ENCODE results near the gene SAFB2.

SAFB2 gene

DNA sequence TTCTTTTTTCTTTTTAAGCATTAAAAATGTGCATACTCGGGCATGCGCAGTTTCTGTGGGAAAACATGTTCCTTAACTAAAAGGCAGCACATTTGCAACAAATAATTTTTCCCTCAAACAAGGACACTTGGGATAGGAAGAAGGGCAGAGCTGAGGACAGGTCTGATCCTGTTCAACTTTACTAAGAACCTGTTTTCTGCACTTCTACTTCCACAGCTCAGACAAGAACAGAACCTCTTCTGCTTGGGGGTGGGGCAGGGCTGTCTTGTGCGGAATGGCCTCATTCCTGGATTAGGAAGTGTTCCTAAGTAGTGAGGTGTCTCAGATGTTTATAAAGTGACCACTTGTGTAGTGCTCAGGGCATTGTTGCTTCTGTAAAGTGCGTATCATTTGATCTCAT is 18.6 kb upstream of the SAFB2 start:
- TF ChIP-seq, protein P1, sequence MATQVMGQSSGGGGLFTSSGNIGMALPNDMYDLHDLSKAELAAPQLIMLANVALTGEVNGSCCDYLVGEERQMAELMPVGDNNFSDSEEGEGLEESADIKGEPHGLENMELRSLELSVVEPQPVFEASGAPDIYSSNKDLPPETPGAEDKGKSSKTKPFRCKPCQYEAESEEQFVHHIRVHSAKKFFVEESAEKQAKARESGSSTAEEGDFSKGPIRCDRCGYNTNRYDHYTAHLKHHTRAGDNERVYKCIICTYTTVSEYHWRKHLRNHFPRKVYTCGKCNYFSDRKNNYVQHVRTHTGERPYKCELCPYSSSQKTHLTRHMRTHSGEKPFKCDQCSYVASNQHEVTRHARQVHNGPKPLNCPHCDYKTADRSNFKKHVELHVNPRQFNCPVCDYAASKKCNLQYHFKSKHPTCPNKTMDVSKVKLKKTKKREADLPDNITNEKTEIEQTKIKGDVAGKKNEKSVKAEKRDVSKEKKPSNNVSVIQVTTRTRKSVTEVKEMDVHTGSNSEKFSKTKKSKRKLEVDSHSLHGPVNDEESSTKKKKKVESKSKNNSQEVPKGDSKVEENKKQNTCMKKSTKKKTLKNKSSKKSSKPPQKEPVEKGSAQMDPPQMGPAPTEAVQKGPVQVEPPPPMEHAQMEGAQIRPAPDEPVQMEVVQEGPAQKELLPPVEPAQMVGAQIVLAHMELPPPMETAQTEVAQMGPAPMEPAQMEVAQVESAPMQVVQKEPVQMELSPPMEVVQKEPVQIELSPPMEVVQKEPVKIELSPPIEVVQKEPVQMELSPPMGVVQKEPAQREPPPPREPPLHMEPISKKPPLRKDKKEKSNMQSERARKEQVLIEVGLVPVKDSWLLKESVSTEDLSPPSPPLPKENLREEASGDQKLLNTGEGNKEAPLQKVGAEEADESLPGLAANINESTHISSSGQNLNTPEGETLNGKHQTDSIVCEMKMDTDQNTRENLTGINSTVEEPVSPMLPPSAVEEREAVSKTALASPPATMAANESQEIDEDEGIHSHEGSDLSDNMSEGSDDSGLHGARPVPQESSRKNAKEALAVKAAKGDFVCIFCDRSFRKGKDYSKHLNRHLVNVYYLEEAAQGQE (IDR thresholded peaks at IDR 0.05; ENCODE audit: insufficient read depth in 1 of 2, low read depth in 2 of 2, low read length in 2 of 2): no peak
- TF ChIP-seq POLR2AphosphoS5 (IDR thresholded peaks at IDR 0.05; ENCODE audit: low read depth, low read length): no peak
- TF ChIP-seq FOXP2 (optimal IDR thresholded peaks at IDR 0.05; ENCODE audit: borderline replicate concordance, extremely low read depth, extremely low read length, insufficient read depth): no peak

DNA sequence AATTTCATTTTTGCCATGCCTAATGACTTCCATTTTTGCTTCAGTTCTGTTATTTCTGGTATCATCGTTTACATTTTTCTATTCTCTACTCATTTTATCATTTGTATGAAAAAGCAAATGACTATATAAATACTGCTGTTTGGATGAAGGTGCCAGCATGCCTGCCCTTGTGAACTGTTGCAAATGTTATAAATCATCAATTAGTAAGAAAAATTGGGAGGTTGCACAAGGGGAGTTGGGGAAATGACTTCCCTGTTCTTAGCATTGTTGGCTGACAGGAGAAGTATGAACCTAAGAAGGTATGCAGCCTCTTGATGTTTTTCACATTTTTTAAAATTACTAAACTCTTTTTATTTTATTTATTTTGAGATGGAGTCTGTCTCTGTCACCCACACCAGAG is 15.4 kb upstream of the SAFB2 start:
- TF ChIP-seq TAF1 (IDR thresholded peaks at IDR 0.05; ENCODE audit: borderline replicate concordance, insufficient read depth, low read length) (no peak), SIN3A (IDR thresholded peaks at IDR 0.05; ENCODE audit: borderline replicate concordance, insufficient read depth, low read length) (no peak), FOXP2 (optimal IDR thresholded peaks at IDR 0.05; ENCODE audit: borderline replicate concordance, extremely low read depth, extremely low read length, insufficient read depth) (no peak), POLR2AphosphoS5 (IDR thresholded peaks at IDR 0.05; ENCODE audit: low read depth, low read length) (no peak)
- TF ChIP-seq, protein P1 (IDR thresholded peaks at IDR 0.05; ENCODE audit: insufficient read depth in 1 of 2, low read depth in 2 of 2, low read length in 2 of 2): no peak

DNA sequence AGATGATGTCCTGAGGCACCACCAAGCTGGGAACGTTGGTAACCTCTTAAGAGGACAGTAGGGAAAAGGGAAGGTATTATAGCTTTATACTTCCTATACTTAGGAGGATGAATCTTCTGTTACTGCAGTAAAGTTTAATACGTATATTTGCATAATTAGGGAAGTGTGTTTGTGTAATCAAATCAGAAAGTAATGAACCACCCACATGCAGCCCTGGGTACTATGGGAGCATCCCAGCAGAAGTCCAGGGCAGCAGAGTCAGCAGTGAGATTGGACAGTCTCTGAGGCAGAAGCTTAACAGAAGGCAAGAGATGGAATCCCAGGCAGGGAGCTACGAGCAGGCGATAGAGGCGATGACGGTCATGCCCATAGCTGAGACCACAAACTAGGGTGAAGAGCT is 12.9 kb upstream of the SAFB2 start:
- TF ChIP-seq SIN3A (IDR thresholded peaks at IDR 0.05; ENCODE audit: borderline replicate concordance, insufficient read depth, low read length) (no peak), POLR2AphosphoS5 (IDR thresholded peaks at IDR 0.05; ENCODE audit: low read depth, low read length) (no peak), TAF1 (IDR thresholded peaks at IDR 0.05; ENCODE audit: borderline replicate concordance, insufficient read depth, low read length) (no peak), FOXP2 (optimal IDR thresholded peaks at IDR 0.05; ENCODE audit: borderline replicate concordance, extremely low read depth, extremely low read length, insufficient read depth) (no peak)
- TF ChIP-seq, protein P1 (IDR thresholded peaks at IDR 0.05; ENCODE audit: insufficient read depth in 1 of 2, low read depth in 2 of 2, low read length in 2 of 2): no peak

DNA sequence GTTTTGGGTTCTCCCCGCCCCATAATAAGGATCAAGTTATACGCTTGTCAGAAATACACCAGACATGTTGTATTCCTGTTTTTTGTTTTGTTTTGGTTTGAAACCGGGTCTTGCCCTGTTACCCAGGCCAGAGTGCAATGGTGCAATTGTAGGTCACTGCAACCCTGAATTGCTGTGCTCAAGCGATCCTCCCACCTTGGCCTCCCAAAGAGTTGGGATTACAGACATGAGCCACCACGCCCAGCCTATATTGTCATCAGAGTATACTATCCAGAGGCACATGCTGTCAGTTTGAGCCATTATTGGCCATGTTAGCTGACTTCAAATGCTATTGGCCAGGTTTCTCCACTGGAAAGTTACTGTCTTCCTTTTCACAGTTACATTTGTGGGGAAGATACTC is 10.1 kb upstream of the SAFB2 start:
- TF ChIP-seq POLR2AphosphoS5 (IDR thresholded peaks at IDR 0.05; ENCODE audit: low read depth, low read length): no peak
- no peak for TF ChIP-seq FOXP2 (optimal IDR thresholded peaks at IDR 0.05; ENCODE audit: borderline replicate concordance, extremely low read depth, extremely low read length, insufficient read depth)
- no peak for TF ChIP-seq SIN3A (IDR thresholded peaks at IDR 0.05; ENCODE audit: borderline replicate concordance, insufficient read depth, low read length)
- TF ChIP-seq, protein P1 (IDR thresholded peaks at IDR 0.05; ENCODE audit: insufficient read depth in 1 of 2, low read depth in 2 of 2, low read length in 2 of 2): no peak
- no peak for TF ChIP-seq TAF1 (IDR thresholded peaks at IDR 0.05; ENCODE audit: borderline replicate concordance, insufficient read depth, low read length)

DNA sequence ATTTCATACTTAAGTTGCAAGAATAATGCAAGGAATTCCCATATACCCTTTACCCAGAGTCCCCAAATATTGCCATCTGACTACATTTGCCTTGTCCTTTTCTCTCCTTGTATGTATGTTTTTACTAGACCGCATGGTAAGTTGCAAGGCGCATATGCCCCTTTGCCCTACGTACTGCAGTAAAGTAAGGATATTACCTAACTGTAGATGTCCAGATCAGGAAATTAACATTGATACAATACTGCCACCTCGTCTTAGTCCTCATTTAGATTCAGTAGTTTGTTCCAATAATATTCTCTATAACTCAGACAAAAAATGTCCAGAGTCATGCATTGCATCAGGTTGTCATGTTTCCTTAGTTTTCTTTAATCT is 9.7 kb upstream of the SAFB2 start:
- TF ChIP-seq, protein P1 (IDR thresholded peaks at IDR 0.05; ENCODE audit: insufficient read depth in 1 of 2, low read depth in 2 of 2, low read length in 2 of 2): no peak
- TF ChIP-seq SIN3A (IDR thresholded peaks at IDR 0.05; ENCODE audit: borderline replicate concordance, insufficient read depth, low read length): no peak
- TF ChIP-seq FOXP2 (optimal IDR thresholded peaks at IDR 0.05; ENCODE audit: borderline replicate concordance, extremely low read depth, extremely low read length, insufficient read depth): no peak
- TF ChIP-seq TAF1 (IDR thresholded peaks at IDR 0.05; ENCODE audit: borderline replicate concordance, insufficient read depth, low read length): no peak
- no peak for TF ChIP-seq POLR2AphosphoS5 (IDR thresholded peaks at IDR 0.05; ENCODE audit: low read depth, low read length)

Data from PFSK-1 (cell line).